Skeletal muscle cell (primary cell): ENCODE results near the gene POC5.

Experiments used
- DNase-seq: peaks from one replicate; pipeline ENCODE4 v3.0.0-alpha.2; 2010; ENCODE audit warnings: low read depth
- H3K4me3 ChIP-seq: 2 replicates; pipeline ENCODE4 v1.5.1; 2011; ENCODE audit warnings: low read depth, mild to moderate bottlenecking, control low read depth, low read length, moderate library complexity

The POC5 gene

DNA sequence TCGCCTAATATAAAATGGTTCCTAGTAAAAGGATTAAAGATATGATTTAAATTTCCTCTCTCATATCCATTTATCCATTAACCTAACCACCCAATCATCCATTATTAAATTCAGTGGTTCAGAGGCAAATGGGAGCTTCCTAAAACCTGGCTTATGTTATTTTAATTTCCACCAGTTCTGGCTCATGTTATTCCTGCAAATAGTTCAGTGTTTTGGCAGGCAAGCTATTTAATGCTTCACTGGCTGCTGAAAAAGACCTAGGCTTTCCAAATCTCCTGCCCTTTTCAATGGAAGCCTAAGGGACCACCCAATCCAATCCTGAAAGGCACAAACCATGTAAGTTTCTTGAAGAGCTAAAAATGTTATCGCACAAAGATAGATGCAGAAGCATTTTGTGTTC, 52.3 kb downstream of the POC5 start:
- no peak for DNase-seq
- H3K4me3 ChIP-seq = no peak overlapping the region

DNA sequence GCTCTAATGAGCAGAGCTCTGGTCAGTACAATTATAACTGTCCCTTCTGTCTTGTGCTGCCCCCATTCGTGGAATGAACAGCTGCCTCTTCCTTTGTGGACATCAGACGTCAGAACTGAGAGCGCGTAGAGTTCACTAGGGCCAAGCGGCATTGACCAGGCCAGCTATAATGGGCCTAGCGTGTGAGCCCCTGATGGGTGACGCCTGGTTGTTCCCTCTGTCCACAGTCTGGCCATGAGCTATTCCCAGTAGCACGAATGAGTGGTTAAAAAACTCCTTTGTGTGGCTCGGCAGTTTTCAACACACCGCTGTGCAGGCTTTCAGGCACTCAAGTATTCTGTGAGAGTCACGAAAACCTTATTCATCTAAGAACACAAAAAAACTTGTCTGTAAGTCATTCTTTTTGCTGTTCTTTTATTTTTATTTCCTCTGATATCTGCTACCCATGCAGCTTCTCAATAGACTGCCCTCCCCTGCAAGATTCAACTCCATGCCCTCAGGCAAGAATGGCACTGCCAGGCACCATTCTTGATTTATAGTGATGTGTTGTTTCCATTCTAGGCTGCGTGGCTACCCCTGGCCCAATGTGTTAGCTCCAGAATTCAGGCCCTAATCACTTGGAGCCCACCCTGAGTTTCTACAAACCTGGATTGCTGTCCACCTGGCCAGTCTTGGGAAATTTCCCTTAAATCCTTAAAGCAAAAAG, 53.5 kb downstream of the POC5 start:
- no peak for DNase-seq
- H3K4me3 ChIP-seq = no peak overlapping the region

DNA sequence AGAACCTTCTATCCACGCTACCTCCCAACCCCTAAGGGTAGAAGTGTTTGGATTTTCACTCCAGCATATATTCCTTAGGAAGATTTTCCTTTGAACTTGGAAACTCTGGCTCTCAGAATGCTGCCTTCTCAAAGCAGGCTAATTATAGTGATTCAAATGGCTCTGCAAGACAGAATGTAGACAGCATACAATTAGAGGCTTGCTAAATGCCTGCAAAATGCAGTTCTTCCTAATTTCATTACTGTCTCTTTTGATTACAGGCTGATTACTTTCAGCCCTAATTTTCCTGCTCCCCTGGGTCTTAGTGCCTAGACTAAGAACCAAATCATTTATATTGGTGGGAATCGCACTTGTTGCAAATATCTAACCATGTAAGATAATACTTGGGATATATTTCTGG, 55.2 kb downstream of the POC5 start:
- no peak for DNase-seq
- H3K4me3 ChIP-seq = no peak overlapping the region

DNA sequence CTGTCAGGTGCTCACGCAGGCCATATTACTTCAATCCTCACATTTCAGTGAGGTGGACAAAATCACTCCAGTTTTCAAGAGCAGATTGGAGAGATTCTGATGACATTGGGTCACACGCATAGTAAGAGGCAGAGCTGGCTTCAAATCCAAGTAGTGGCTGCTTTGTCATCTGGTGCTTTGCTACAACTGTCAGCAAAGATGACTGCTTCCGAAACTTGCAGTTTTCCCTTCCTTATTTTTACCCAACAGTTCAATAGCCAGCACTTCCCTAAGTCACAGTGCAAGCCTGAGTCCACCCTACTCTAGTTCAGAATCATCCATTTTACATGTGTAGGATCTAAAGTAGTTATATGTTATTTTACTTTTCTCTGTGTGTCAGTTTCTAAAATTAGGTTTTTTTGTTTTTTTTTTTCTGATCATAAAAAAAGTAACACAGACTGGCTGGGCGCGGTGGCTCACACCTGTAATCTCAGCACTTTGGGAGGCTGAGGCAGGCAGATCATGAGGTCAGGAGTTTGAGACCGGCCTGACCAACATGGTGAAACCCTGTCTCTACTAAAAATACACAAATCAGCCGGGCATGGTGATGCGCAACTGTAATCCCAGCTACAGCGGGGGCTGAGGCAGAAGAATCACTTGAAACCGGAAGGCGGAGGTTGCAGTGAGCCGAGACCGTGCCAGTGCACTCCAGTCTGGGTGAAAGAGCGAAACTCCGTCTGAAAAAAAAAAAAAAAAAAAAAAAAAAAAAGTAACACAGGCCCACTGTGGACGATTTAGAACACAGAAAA, 56.4 kb downstream of the POC5 start:
- DNase-seq = no peak
- no peak overlapping the region for H3K4me3 ChIP-seq

DNA sequence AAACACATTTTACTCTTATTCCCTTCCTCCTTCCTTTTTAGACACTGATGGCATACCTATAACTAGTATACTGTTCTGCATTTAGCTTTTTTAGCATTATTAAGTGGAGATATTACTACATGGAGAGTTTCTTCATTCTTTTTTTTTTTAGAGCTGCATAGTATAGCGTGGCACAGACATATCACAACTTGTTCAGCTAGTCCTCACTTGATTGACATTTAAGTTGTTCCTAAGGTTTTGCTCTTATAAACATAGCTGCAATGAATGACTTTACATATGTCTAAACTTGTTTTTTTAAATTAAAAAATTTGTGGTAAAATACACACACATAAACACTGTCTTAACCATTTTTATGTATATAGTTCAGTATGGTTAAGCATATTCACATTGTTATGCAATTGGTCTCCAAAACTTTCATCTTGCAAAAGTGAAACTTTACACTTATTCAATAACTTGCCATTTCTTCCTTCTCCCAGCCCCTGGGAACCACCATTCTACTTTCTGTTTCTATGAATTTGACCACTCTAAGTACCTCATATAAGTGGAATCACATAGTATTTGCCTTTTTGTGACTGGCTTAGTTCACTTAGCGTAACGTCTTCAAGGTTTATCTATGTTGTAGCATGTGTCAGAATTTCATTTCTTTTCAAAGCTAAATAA, 57.3 kb downstream of the POC5 start:
- no peak for DNase-seq

DNA sequence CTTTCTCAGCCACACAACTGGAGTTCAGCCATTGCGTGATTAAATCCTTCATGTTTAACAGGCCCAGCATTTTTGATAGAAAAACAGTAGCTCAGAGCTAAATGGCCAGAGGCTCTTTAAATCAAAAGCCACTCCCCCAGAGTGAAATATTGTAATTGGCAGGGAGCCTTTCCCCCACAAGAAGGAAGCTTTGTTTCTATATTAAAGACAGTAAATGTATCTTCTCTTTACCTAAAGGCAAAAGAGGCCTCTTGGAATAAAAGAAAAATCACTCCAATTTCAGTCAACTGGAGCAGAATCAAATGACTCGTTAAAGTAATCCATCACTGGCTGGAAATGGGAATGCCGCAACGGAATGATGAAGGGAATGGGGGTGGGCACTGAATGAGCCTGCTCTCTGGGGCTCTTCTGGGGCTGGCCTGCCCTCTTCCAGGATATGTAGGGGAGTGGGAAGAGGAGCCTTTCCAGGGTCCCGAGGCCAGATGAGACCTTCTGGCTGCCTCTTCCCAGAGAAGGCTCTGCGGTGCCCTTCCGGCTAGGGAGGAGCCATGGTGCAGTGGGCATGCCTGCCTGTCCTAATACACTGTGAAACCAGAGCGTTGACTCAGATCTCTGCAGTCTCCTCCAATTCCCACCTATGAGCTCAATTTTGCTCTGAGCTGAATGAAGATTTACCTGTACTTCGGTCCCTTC, 60.8 kb downstream of the POC5 start:
- DNase-seq = no peak
- peak overlapping the region; percentile 50 for H3K4me3 ChIP-seq

More for the DNA sequence above, 57.3 kb downstream of the POC5 start:
- no peak overlapping the region for H3K4me3 ChIP-seq

DNA sequence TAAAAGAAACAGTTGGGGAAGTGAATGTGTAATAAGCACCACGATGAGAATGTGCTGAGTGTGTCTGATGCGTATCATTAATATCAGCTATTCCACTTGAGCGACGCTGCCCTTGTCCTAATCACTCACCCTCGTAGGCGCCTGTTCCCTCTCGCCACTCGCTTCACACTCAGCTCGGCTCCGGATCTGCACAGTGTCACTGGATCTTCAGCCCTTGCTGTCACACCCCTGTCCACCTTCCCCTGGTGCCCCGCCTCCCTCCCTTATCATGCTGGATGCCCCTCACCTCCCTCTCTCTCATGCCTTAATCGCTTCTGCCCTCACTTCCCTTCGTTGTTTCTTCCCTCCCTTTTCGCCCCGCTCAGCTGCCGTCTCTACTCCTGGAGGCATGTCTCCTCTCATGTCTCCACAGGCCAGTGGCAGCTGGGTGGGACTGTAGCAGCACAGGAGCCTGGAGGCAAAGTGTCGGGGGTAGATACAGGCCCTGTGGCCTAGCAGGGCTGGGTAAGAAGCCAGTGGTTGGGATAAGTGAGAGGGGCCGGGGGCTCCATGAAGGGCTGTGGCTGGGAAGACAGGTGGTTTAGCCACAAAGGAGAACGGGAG, 62.4 kb downstream of the POC5 start:
- no peak overlapping the region for H3K4me3 ChIP-seq
- no peak for DNase-seq

DNA sequence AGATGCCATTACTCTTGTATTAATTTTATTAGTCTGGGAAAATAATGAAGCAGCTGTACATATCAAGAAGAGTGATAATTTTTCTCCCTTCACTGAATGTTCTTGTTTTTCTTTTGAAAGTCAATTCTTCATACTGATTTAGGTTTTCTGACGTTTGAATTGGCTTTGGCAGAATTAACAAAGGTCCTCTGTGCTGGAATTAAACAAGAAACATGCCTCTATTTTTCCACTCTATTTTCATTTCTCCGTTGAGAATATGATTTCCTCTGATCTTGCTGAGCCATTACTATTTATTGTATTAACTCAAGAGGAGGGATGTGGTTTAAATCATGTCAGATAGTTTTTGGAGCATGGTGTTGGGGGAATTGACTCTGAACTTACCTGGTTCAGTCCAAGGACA, 63.7 kb downstream of the POC5 start:
- H3K4me3 ChIP-seq = no peak overlapping the region
- DNase-seq = no peak

DNA sequence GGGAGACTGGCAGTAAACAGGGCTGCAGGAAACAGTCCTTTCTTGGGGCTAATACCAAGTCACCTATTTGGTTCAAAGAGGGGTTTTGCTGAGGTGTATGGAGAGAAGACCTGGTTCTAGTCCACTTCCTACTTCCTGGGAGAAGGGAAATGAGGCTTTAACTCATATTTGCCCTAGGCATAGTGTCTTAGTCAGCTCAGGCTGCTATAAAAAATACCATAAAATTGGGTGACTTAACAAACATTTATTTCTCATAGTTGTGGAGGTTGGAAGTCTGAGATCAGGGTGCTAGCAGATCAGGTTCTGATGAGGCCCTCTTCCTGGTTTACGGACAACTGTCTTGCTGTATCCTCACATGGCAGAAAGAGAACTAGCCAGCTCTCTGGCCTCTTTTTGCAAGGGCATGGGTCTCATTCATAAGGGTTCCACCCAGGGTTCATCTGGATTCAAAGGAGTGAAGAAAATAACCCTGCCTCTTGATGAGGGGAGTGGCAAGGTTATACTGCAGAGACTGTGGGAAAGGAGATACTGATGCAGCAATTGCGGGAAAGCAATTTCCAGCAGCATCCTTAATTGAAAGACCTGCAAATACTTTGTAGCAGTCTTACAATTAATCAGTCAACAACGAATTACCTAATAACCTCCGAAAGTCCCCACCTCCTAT, 65.5 kb downstream of the POC5 start:
- no peak overlapping the region for H3K4me3 ChIP-seq
- DNase-seq = no peak

DNA sequence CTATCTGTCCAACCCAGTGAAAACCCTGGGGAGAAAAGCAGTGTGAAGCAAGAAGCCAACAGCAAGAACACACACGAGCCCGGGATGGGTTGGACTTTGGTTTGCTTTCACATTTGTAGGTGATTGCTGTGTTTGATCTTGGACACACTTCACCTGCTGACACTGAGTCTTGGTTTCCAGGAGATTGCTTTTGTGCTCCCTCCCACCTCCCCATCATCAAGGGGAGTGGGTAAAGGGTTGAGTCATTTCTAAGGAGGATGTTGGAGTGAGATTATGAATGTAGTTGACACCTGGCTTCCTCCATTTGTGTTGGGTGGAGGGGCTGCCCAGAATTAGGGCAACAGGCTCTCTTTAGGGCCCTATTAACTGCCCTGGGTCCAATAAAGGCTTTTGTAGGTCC, 68.5 kb downstream of the POC5 start:
- DNase-seq = no peak
- H3K4me3 ChIP-seq = no peak overlapping the region

DNA sequence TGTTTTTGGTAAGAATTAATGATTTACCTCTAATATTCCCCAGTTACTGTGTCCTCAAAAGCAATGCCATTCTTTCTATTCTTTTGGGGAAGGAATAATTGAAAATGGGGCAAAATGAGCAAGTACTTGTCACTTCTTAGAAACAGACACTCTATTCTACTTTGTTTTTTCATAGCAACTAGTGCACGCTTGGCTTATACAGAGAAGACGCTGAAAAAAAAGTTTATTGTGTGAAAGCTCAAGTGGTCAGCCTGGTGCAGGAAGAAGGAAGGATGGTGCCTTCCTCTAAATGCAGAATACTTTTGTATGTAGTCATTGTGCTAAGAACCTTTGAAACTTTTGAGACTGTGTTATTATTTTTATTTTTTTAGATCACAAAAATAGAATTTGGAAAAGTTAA, 76.4 kb downstream of the POC5 start:
- no peak for DNase-seq
- H3K4me3 ChIP-seq = no peak overlapping the region

DNA sequence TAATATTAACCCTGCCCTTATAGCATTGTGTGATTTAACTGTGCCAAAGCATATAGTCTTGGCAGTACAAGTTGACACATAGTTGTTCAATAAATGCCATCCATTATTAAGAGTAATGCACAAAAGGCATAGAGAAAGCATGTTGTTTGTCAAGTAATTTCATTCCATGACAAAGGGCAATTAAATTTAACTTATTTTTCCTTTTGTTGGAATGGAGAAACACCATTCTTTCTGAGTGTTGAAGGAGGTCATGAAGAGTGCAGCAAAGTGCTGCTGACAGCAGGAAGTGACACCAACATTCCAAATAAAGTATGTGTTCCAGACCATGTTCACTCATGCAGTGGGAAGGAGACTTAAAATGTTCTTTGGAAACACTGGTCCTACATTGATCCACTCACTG, 76.8 kb downstream of the POC5 start:
- peak; percentile 58 for DNase-seq
- no peak overlapping the region for H3K4me3 ChIP-seq

DNA sequence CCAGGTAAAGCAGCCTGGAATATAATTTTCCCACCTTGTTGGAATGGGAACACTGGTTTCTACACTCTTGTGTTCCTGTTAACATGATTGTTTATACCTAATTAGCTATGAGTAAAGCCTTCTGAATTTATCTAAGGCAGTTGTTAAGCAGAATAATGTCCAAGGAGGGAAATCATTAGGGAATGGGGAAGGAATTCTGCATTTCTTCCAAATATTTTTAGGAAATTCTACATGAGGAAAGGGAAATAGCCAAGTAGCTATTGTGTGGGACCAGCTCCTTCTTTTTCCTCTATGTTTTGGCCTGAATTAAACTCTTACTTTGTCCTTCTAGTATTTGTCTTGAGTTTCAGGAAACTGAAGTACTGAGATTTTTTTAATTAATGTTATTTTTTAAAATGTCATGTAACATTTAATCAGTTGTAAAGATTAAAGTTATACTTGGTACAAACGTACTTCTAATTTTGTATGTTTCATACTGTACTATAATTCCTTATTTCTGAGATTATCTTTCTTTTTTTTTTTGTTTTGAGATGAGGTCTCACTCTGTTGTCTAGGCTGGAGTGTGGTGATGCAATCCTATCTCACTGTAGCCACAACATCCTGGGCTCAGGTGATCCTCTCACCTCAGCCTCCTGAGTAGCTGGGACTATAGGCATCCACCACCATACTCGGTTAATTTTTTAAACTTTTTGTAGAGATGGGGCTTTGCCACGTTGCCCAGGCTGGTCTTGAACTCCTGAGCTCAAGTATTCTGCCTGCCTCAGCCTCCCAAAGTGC, 77.5 kb downstream of the POC5 start:
- DNase-seq = no peak
- no peak overlapping the region for H3K4me3 ChIP-seq

DNA sequence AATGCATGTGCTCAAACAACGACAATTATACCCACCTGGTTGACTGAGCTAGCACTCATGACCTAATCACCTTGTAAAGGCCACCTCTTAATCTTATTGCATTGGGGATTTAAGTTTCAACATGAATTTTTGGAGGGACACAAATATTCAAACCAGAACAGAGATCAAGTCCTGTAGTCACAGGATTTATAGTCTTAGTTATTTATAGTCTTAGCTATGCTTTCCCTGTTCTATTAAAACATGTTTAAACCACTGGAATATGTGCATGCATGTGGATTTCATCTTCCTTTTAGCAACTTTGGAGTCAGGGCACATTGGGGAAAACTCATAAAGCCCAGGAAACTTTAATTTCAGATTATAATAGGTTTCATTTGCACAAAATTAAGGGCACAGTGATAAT, 79.3 kb downstream of the POC5 start:
- no peak overlapping the region for H3K4me3 ChIP-seq
- DNase-seq = no peak

DNA sequence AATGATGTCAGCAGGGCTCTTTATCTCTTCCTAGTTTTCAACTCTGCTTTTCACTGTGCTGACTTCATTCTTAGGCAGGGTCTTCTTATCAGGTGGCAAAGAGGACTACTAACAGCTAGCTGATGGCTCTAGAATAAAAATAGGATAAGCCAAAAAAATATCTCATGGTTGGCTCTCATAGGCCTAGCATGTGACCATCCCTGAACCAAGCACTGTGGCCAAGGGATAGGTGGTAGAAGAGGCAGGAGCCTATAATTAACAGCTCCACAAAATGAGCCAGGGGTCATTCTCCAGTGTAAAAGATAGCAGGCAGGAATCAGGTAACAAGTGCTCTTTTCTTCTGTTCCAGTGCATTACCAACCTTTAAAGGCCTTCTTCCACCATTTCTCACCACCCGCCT, 84.9 kb downstream of the POC5 start:
- DNase-seq = no peak
- H3K4me3 ChIP-seq = no peak overlapping the region

DNA sequence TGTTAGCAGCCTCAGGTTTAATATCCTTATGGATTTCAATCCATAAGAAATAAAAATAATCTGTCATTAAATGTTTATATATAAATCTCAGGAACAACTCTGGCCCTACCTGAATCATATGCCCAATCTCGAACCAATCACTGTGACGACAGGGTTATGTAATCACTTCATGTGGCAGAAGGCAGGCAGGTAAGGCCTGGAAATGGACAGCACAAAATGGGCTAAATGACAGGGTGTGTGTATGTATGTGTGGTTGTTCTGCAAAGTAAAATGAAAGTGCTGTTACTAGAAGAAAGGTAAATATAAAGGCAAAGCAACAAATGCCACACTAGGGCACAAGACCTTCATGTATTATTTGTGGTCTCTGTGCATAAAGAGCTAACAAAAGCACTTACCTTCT, 86.4 kb downstream of the POC5 start:
- H3K4me3 ChIP-seq = no peak overlapping the region
- no peak for DNase-seq

DNA sequence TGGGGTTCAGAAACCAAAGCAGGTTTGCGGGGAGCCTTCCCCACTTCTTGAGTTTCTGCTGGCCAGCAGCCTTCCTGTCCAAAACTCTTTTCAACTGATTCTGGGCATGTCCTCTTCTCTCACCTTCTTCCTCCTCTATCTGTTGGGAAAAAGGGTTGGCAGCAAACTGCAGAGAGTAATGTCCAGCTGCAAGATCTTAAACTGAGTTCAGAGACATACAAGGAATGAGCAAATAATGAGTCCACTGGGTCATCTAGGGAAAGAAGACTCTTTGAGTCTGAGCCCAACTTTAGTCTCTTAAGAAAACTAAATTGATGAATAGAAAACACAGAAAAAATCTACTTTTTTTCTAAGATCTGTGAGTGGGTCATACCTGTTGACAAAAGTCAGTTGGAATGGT, 89.4 kb downstream of the POC5 start:
- no peak for DNase-seq
- H3K4me3 ChIP-seq = no peak overlapping the region

DNA sequence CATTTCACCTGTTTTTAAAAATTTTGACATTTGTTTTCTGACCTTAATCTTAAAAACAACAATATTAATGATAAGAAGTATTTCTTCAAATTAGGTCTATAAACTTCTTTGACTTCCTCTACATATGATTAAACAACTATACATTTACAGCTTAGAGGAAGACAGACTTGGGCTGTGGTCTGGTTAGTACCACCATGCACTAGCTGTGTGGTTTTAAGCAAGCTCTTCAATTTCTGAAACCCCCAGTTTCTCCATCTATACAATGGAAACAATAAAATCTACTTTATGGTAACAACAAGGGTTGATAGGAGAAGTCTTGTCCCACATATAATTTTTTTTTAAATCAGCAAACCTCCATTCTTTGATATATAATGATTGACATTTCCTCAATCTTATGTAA, 90.3 kb downstream of the POC5 start:
- no peak for DNase-seq
- H3K4me3 ChIP-seq = no peak overlapping the region
